ENCODE results near the gene SERTM1. TPM values are rescaled to one million over a fixed set of nuclear protein-coding genes. Genes with fewer than 3 reads are reported as not detected.
A peak's percentile ranks its signal among the peaks of the same experiment; 100 is the strongest.

The SERTM1 gene
- total RNA-seq = not detected in 2 replicates
- 0.06 TPM in 1 of 2 replicates, not detected in the other for polyA plus RNA-seq
- polyA plus RNA-seq (2011; cell fraction: cytosol; rRNA removed) = 0.03 TPM in 1 of 2 replicates, not detected in the other
- not detected in 2 replicates for polyA plus RNA-seq (2011; cell fraction: nucleus; rRNA removed)
- 0.14 and 0.16 TPM in 2 replicates for polyA plus RNA-seq (2012)
- not detected in 2 replicates for polyA minus RNA-seq
- polyA minus RNA-seq (2011; cell fraction: cytosol; rRNA and poly(A)+ RNA removed) = not detected
- not detected in 2 replicates for polyA minus RNA-seq (2011; cell fraction: nucleus; rRNA and poly(A)+ RNA removed)
- Bru-seq, nascent RNA = percentile 7 among the genes with signal in this experiment
- BruChase-seq, experiment 1, labeled RNA remaining after a 6-hour chase = not detected
- BruChase-seq, experiment 2, labeled RNA remaining after a 2-hour chase = percentile 4 among the genes with signal in this experiment
- long read RNA-seq = 0 reads

GRCh38 chr13:36673838-36674326 lies at the start of gene SERTM1:
Gene SERTM1 (plus strand): TSS chr13:36674020. CDS start chr13:36695079, 21,059 bp downstream.
- H3K9me3 ChIP-seq (replicated peaks; ENCODE audit: control insufficient read depth, insufficient read depth, low read length) = no peaks in the 10 kb centered on the region
- FAIRE-seq = no peak
- peaks cover 8% of the 10 kb centered on the region for H3K4me1 ChIP-seq (ENCODE audit: control insufficient read depth, extremely low read depth, insufficient read depth, low read length)
- no peaks in the 10 kb centered on the region for H3K79me2 ChIP-seq (ENCODE audit: control insufficient read depth, insufficient read depth, low read length)
- dilution Hi-C loops (cut with MboI; ENCODE audit: extremely low pct_ligation_motif_present, low sequenced_read_pairs) = no loop called here
- BruUV-seq (replicated peaks) = no TSS peak
- H4K20me1 ChIP-seq (replicated peaks; ENCODE audit: control insufficient read depth, extremely low read depth, insufficient read depth, low read length) = no peaks in the 10 kb centered on the region
- H3K4me3 ChIP-seq (replicated peaks in 1 of 3; ENCODE audit: insufficient read depth in 1 of 3, low read depth in 1 of 3, low read length in 3 of 3) = no peak within 1 kb of the TSS
- H3K9me1 ChIP-seq (replicated peaks; ENCODE audit: control insufficient read depth, extremely low read depth, insufficient read depth, low read length) = no peaks in the 10 kb centered on the region
- H3K27ac ChIP-seq (ENCODE audit: insufficient read depth, low read depth, low read length) = no peak within 1 kb of the TSS
- no peak within 1 kb of the TSS for H3K9ac ChIP-seq (replicated peaks; ENCODE audit: extremely low read depth, insufficient read depth, low read length)
- CTCF ChIA-PET = no interaction called here
- peak within 1 kb of the TSS; percentile 46 for H3K4me2 ChIP-seq (ENCODE audit: insufficient read depth, low read length)
- peaks cover 26 to 52% of the 10 kb centered on the region in 2 experiments for H3K27me3 ChIP-seq (ENCODE audit: control insufficient read depth in 2 of 2, insufficient read depth in 2 of 2, low read length in 2 of 2)
- intact Hi-C loops (cut with micrococcal nuclease) = no loop called here
- TF ChIP-seq JUN (IDR thresholded peaks at IDR 0.05; ENCODE audit: borderline replicate concordance, insufficient read depth, insufficient read length, low read depth) = no peak
- TF ChIP-seq EZH2 (IDR thresholded peaks at IDR 0.05; ENCODE audit: borderline replicate concordance, low read depth, low read length, severe bottlenecking) = no peak
- no peak for TF ChIP-seq MAX (IDR thresholded peaks at IDR 0.05; ENCODE audit: insufficient read depth, insufficient read length)
- DNase-seq (ENCODE audit: low read depth, low spot score) = peak; percentile 16
- H3K36me3 ChIP-seq (ENCODE audit: control insufficient read depth in 2 of 2, extremely low read depth in 1 of 2, insufficient read depth in 2 of 2, low read length in 2 of 2) = no peaks in the 10 kb centered on the region
- POLR2A ChIA-PET = no interaction called here
- H2AFZ ChIP-seq (ENCODE audit: low read depth, low read length) = peak within 1 kb of the TSS; percentile 59

- POLR2A ChIA-PET = no interaction called here
- Histone ChIP-seq H3K79me2 (ENCODE audit: control insufficient read depth, insufficient read depth, low read length) (no peaks in the 10 kb centered on the region), H3K9ac (replicated peaks; ENCODE audit: extremely low read depth, insufficient read depth, low read length) (no peak overlapping the region), H3K27me3 (ENCODE audit: control insufficient read depth in 2 of 2, insufficient read depth in 2 of 2, low read length in 2 of 2) (no peaks in the 10 kb centered on the region), H3K4me1 (ENCODE audit: control insufficient read depth, extremely low read depth, insufficient read depth, low read length) (no peaks in the 10 kb centered on the region), H2AFZ (ENCODE audit: low read depth, low read length) (no peak overlapping the region), H3K4me2 (ENCODE audit: insufficient read depth, low read length) (no peak overlapping the region), H3K27ac (ENCODE audit: insufficient read depth, low read depth, low read length) (no peak overlapping the region), H3K9me1 (replicated peaks; ENCODE audit: control insufficient read depth, extremely low read depth, insufficient read depth, low read length) (no peaks in the 10 kb centered on the region), H4K20me1 (replicated peaks; ENCODE audit: control insufficient read depth, extremely low read depth, insufficient read depth, low read length) (no peaks in the 10 kb centered on the region), H3K9me3 (replicated peaks; ENCODE audit: control insufficient read depth, insufficient read depth, low read length) (no peaks in the 10 kb centered on the region), H3K36me3 (ENCODE audit: control insufficient read depth in 2 of 2, extremely low read depth in 1 of 2, insufficient read depth in 2 of 2, low read length in 2 of 2) (no peaks in the 10 kb centered on the region), H3K4me3 (replicated peaks in 1 of 3; ENCODE audit: insufficient read depth in 1 of 3, low read depth in 1 of 3, low read length in 3 of 3) (no peak overlapping the region)
- no TSS peak for BruUV-seq (replicated peaks)
- FAIRE-seq = no peak
- TF ChIP-seq MAX (IDR thresholded peaks at IDR 0.05; ENCODE audit: insufficient read depth, insufficient read length) = no peak
- no peak for TF ChIP-seq FOS (IDR thresholded peaks at IDR 0.05; ENCODE audit: borderline replicate concordance, insufficient read depth, low read length)
- no peak for TF ChIP-seq CTCF (IDR thresholded peaks at IDR 0.05; ENCODE audit: extremely low read depth in 1 of 2, insufficient read depth in 1 of 2, low read depth in 1 of 2, low read length in 2 of 2)
- TF ChIP-seq POLR2A (IDR thresholded peaks at IDR 0.05; ENCODE audit: low read depth, low read length) = no peak
- TF ChIP-seq JUN (IDR thresholded peaks at IDR 0.05; ENCODE audit: borderline replicate concordance, insufficient read depth, insufficient read length, low read depth) = no peak
- TF ChIP-seq MYC (IDR thresholded peaks at IDR 0.05; ENCODE audit: low read depth, low read length) = no peak
- CTCF ChIA-PET = interaction anchor here (0.8 to 1.0 kb wide), 2 partner anchors 10 to 175 kb away, joined by 3 read pairs; no protein-coding TSS in a partner anchor
- dilution Hi-C loops (cut with MboI; ENCODE audit: extremely low pct_ligation_motif_present, low sequenced_read_pairs) (no loop called here), intact Hi-C loops (cut with micrococcal nuclease) (no loop called here)
- no peak for DNase-seq (ENCODE audit: low read depth, low spot score)
These were observed 45.3 kb upstream of the SERTM1 start for GRCh38 chr13:36628377-36629056.

Measured in endothelial cell of umbilical vein (primary cell).